ENCODE measurements around the gene NFYC. TPM values are rescaled to one million over a fixed set of nuclear protein-coding genes. Genes with fewer than 3 reads are reported as not detected.

The NFYC gene
- total and polyA plus RNA-seq, 2 experiments from 2014 or later: 36.2 to 42.7 TPM

DNA sequence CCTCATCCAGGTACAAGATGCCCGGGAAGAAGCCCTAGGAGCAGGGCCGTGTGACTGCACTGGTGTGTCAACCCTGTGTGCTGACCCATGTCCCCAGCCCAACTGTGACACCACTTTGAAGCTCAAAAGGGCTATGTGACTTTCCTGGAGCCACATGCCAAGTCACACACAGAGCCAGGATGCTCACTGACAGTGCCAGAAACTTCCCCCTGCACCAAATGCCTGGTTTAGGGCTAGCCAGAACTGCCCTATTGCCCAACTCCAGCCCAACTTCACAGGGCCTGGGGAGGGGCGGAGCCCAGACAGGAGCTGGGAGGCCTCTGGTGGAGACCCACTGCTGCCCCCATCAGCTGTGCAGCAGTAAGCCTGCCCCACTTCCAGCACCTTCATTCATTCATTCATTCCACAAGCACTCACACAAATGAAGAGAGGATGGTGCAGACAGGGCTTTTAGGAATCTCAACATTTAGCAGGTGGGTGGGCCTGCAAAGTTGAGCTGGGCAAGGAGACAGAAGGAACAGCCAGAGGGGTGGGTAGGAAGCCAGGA is 128.8 kb downstream of the NFYC start (continued):
- TF ChIP-seq, protein P1, sequence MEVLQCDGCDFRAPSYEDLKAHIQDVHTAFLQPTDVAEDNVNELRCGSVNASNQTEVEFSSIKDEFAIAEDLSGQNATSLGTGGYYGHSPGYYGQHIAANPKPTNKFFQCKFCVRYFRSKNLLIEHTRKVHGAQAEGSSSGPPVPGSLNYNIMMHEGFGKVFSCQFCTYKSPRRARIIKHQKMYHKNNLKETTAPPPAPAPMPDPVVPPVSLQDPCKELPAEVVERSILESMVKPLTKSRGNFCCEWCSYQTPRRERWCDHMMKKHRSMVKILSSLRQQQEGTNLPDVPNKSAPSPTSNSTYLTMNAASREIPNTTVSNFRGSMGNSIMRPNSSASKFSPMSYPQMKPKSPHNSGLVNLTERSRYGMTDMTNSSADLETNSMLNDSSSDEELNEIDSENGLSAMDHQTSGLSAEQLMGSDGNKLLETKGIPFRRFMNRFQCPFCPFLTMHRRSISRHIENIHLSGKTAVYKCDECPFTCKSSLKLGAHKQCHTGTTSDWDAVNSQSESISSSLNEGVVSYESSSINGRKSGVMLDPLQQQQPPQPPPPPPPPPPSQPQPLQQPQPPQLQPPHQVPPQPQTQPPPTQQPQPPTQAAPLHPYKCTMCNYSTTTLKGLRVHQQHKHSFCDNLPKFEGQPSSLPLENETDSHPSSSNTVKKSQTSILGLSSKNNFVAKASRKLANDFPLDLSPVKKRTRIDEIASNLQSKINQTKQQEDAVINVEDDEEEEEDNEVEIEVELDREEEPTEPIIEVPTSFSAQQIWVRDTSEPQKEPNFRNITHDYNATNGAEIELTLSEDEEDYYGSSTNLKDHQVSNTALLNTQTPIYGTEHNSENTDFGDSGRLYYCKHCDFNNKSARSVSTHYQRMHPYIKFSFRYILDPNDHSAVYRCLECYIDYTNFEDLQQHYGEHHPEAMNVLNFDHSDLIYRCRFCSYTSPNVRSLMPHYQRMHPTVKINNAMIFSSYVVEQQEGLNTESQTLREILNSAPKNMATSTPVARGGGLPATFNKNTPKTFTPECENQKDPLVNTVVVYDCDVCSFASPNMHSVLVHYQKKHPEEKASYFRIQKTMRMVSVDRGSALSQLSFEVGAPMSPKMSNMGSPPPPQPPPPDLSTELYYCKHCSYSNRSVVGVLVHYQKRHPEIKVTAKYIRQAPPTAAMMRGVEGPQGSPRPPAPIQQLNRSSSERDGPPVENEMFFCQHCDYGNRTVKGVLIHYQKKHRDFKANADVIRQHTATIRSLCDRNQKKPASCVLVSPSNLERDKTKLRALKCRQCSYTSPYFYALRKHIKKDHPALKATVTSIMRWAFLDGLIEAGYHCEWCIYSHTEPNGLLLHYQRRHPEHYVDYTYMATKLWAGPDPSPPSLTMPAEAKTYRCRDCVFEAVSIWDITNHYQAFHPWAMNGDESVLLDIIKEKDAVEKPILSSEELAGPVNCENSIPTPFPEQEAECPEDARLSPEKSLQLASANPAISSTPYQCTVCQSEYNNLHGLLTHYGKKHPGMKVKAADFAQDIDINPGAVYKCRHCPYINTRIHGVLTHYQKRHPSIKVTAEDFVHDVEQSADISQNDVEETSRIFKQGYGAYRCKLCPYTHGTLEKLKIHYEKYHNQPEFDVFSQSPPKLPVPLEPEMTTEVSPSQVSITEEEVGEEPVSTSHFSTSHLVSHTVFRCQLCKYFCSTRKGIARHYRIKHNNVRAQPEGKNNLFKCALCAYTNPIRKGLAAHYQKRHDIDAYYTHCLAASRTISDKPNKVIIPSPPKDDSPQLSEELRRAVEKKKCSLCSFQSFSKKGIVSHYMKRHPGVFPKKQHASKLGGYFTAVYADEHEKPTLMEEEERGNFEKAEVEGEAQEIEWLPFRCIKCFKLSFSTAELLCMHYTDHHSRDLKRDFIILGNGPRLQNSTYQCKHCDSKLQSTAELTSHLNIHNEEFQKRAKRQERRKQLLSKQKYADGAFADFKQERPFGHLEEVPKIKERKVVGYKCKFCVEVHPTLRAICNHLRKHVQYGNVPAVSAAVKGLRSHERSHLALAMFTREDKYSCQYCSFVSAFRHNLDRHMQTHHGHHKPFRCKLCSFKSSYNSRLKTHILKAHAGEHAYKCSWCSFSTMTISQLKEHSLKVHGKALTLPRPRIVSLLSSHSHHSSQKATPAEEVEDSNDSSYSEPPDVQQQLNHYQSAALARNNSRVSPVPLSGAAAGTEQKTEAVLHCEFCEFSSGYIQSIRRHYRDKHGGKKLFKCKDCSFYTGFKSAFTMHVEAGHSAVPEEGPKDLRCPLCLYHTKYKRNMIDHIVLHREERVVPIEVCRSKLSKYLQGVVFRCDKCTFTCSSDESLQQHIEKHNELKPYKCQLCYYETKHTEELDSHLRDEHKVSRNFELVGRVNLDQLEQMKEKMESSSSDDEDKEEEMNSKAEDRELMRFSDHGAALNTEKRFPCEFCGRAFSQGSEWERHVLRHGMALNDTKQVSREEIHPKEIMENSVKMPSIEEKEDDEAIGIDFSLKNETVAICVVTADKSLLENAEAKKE (CRISPR knock-in tag; IDR thresholded peaks at IDR 0.05): no peak

MicroRNAs within 50 kb of the gene (microRNA counts, 767-probe panel; counts per million panel counts)
- not detected for microRNA hsa-miR-30c-5p
- not detected for microRNA hsa-miR-30e-5p

Small RNA genes lying within 50 kb of the gene (microRNA-seq; reads per million reads assigned to microRNA genes)
- gene MIR30C1: 30.1 reads per million, percentile 48 among the genes with 10 or more reads in this experiment
- gene MIR30E: 1,498 reads per million, percentile 93 among the genes with 10 or more reads in this experiment

Small RNA genes lying within 50 kb of the gene (small RNA-seq; reads per million reads assigned to genes)
- gene MIR30C1 (ENCODE audit: low replicate concordance): 1.9 reads per million, percentile 80 among the genes with 10 or more reads in this experiment
- 141 reads per million, percentile 99 among the genes with 10 or more reads in this experiment for gene MIR30E (ENCODE audit: low replicate concordance)
- 0.17 reads per million for gene RN7SL326P (ENCODE audit: low replicate concordance)

Other genes starting within 250 kb of the NFYC start
- 10.0 and 10.8 TPM in 2 replicates for gene ZFP69B, start 241.2 kb upstream of the NFYC start, total RNA-seq (2014; rRNA removed; shearing (Covaris generic))
- 4.6 and 5.2 TPM in 2 replicates for gene ZFP69B, start 241.2 kb upstream of the NFYC start, polyA plus RNA-seq (2016; fragmentation: Nextera tagmentation; extraction: Ambion mirVana)
- 4.6 and 8.2 TPM in 2 replicates for gene ZFP69, start 214.4 kb upstream of the NFYC start, total RNA-seq (2014; rRNA removed; shearing (Covaris generic))
- 2.7 and 5.1 TPM in 2 replicates for gene ZFP69, start 214.4 kb upstream of the NFYC start, polyA plus RNA-seq (2016; fragmentation: Nextera tagmentation; extraction: Ambion mirVana)
- 5.9 and 7.2 TPM in 2 replicates for gene EXO5, start 182.9 kb upstream of the NFYC start, total RNA-seq (2014; rRNA removed; shearing (Covaris generic))
- gene EXO5, start 182.9 kb upstream of the NFYC start, polyA plus RNA-seq (2016; fragmentation: Nextera tagmentation; extraction: Ambion mirVana): 3.8 and 4.4 TPM in 2 replicates
- 7.6 and 11.5 TPM in 2 replicates for gene ZNF684, start 160.1 kb upstream of the NFYC start, total RNA-seq (2014; rRNA removed; shearing (Covaris generic))
- gene ZNF684, start 160.1 kb upstream of the NFYC start, polyA plus RNA-seq (2016; fragmentation: Nextera tagmentation; extraction: Ambion mirVana): 4.7 and 8.9 TPM in 2 replicates
- 19.7 and 27.2 TPM in 2 replicates for gene RIMS3, start 26.0 kb upstream of the NFYC start, total RNA-seq (2014; rRNA removed; shearing (Covaris generic))
- gene RIMS3, start 26.0 kb upstream of the NFYC start, polyA plus RNA-seq (2016; fragmentation: Nextera tagmentation; extraction: Ambion mirVana): 6.9 and 8.7 TPM in 2 replicates
- gene KCNQ4, start 92.1 kb downstream of the NFYC start, total RNA-seq (2014; rRNA removed; shearing (Covaris generic)): 2.9 and 3.0 TPM in 2 replicates
- 1.3 and 2.0 TPM in 2 replicates for gene KCNQ4, start 92.1 kb downstream of the NFYC start, polyA plus RNA-seq (2016; fragmentation: Nextera tagmentation; extraction: Ambion mirVana)
- gene CITED4, start 170.7 kb downstream of the NFYC start, total RNA-seq (2014; rRNA removed; shearing (Covaris generic)): 16.4 and 18.7 TPM in 2 replicates
- 2.9 and 7.7 TPM in 2 replicates for gene CITED4, start 170.7 kb downstream of the NFYC start, polyA plus RNA-seq (2016; fragmentation: Nextera tagmentation; extraction: Ambion mirVana)

Measured in GM23338 (cell line).